HepG2 (cell line): Measurements from ENCODE around the gene RASIP1. TPM values are rescaled to one million over a fixed set of nuclear protein-coding genes. Genes with fewer than 3 reads are reported as not detected.

Experiments used
- ATAC-seq: fragments of 200-7000 bp; cut with Tn5 transposase; 3 replicates; pipeline ENCODE4 v1.9.1; 2020; ENCODE audit warnings: mild to moderate bottlenecking, moderate library complexity
- BruUV-seq: library from RNA; stranded (reverse); fragments of 400-500 nt; replicated peaks from 2 replicates; lab custom pipeline; 2021; lab: Mats Ljungman, UMichigan
- CTCF ChIA-PET: fragments of 300-600 bp; formaldehyde crosslinking; extraction: SDS; loops from one replicate; lab custom pipeline; 2021; ENCODE audit warnings: low total read pairs, inconsistent platforms, low intra/inter-chr PET ratio; lab: Yijun Ruan, JAX
- POLR2A ChIA-PET: fragments of 350-600 bp; sonication (Branson Sonifier 250); formaldehyde crosslinking; loops from one replicate; lab custom pipeline; 2020; ENCODE audit warnings: antibody characterized with exemption, inconsistent platforms; lab: Yijun Ruan, JAX
- DNase-seq: peaks from one replicate; pipeline ENCODE4 v3.0.0-alpha.2; 2015; ENCODE audit warnings: low spot score
- FAIRE-seq: peaks from 3 replicates; lab custom pipeline; 2011; peaks lifted over from hg19 to GRCh38; lab: Jason Lieb, UNC
- H2AFZ ChIP-seq: one replicate; pipeline ENCODE4 v1.6.1; 2011; ENCODE audit warnings: low read length, inconsistent platforms
- H3K27ac ChIP-seq: fragments of 300-600 bp; 3 replicates; pipeline ENCODE4 v1.8.0; 2011; ENCODE audit warnings: mixed run types, mild to moderate bottlenecking, mixed read lengths, low read length, inconsistent platforms; ENCODE audit not compliant: insufficient read depth; ENCODE audit errors: extremely low read length
- H3K27me3 ChIP-seq, 2 experiments: fragments of 200-600 bp in 1 of 2; 2 replicates in 1 of 2; 3 replicates in 1 of 2; pipeline versions ENCODE4 v1.6.0 to v1.8.0; 2011; ENCODE audit warnings: low read length in 2 of 2, mild to moderate bottlenecking in 2 of 2, moderate library complexity in 2 of 2, inconsistent platforms in 1 of 2; ENCODE audit not compliant: insufficient read depth in 2 of 2, control insufficient read depth in 1 of 2
- H3K36me3 ChIP-seq, 2 experiments: fragments of 200-600 bp in 1 of 2; replicated peaks in 1 of 2; 2 replicates in 1 of 2; 3 replicates in 1 of 2; pipeline versions ENCODE4 v1.5.1 to v1.8.0; 2011; ENCODE audit warnings: low read length in 2 of 2, inconsistent platforms in 1 of 2; ENCODE audit not compliant: insufficient read depth in 2 of 2, control insufficient read depth in 1 of 2
- H3K4me1 ChIP-seq: 2 replicates; pipeline ENCODE4 v1.5.1; 2012; ENCODE audit warnings: low read length, inconsistent platforms; ENCODE audit not compliant: insufficient read depth
- H3K4me2 ChIP-seq: 2 replicates; pipeline ENCODE4 v1.6.0; 2011; ENCODE audit warnings: low read depth, low read length, inconsistent platforms
- H3K4me3 ChIP-seq, 3 experiments: fragments of 200-600 bp in 1 of 3; sonication (generic), shearing (Covaris generic) in 1 of 3; replicated peaks in 1 of 3; 2 replicates each; pipeline ENCODE4 v1.5.1; 2011 to 2016; ENCODE audit warnings: low read length in 3 of 3, inconsistent platforms in 2 of 3, low read depth in 2 of 3, mild to moderate bottlenecking in 2 of 3, control low read depth in 1 of 3, mixed read lengths in 1 of 3; ENCODE audit not compliant: insufficient read depth in 1 of 3
- H3K79me2 ChIP-seq: one replicate; pipeline ENCODE4 v1.6.1; 2011; ENCODE audit warnings: low read length, inconsistent platforms; ENCODE audit not compliant: insufficient read depth
- H3K9ac ChIP-seq: 2 replicates; pipeline ENCODE4 v1.6.0; 2011; ENCODE audit warnings: mild to moderate bottlenecking, low read depth, low read length, inconsistent platforms; ENCODE audit not compliant: insufficient read depth
- H3K9me3 ChIP-seq: 2 replicates; pipeline ENCODE4 v1.5.1; 2012; ENCODE audit warnings: mild to moderate bottlenecking, low read length
- H4K20me1 ChIP-seq: 2 replicates; pipeline ENCODE4 v1.6.0; 2011; ENCODE audit warnings: inconsistent platforms, mild to moderate bottlenecking, low read length, moderate library complexity; ENCODE audit not compliant: insufficient read depth
- ATF5 ChIP-seq: sonication (generic); formaldehyde crosslinking; IDR thresholded peaks from 2 replicates; pipeline ENCODE4 v1.4.0; 2020; ENCODE audit warnings: mild to moderate bottlenecking, low read depth, missing genetic modification reagents
- EEA1 ChIP-seq: sonication (generic); formaldehyde crosslinking; IDR thresholded peaks from 2 replicates; pipeline ENCODE4 v1.5.1; 2020; ENCODE audit warnings: mild to moderate bottlenecking, missing genetic modification reagents, borderline replicate concordance
- HOMEZ ChIP-seq: IDR thresholded peaks from 2 replicates; pipeline ENCODE4 v1.6.1; 2016; ENCODE audit warnings: low read depth
- ONECUT2 ChIP-seq: sonication (generic); formaldehyde crosslinking; IDR thresholded peaks from 2 replicates; pipeline ENCODE4 v1.4.0; 2020; ENCODE audit warnings: missing genetic modification reagents
- RFXAP ChIP-seq: sonication (generic); formaldehyde crosslinking; IDR thresholded peaks from 2 replicates; pipeline ENCODE4 v1.4.0; 2020; ENCODE audit warnings: missing genetic modification reagents, borderline replicate concordance
- SAP130 ChIP-seq: IDR thresholded peaks from 2 replicates; pipeline ENCODE4 v1.6.1; 2016; ENCODE audit warnings: low read depth
- SIN3B ChIP-seq: fragments of 150-350 bp; IDR thresholded peaks from 2 replicates; pipeline ENCODE4 v1.6.1; 2014; ENCODE audit warnings: low read length
- U2AF1 ChIP-seq: fragments of 200-400 bp; formaldehyde crosslinking; optimal IDR thresholded peaks from 2 replicates; pipeline ENCODE3; 2017; ENCODE audit warnings: mild to moderate bottlenecking, low read depth, low read length
- ZBTB21 ChIP-seq: sonication (generic); formaldehyde crosslinking; IDR thresholded peaks from 2 replicates; pipeline ENCODE4 v1.4.0; 2020; ENCODE audit warnings: missing genetic modification reagents
- ZNF224 ChIP-seq: sonication (generic); formaldehyde crosslinking; IDR thresholded peaks from 2 replicates; pipeline ENCODE4 v1.5.0; 2020; ENCODE audit warnings: mild to moderate bottlenecking, missing genetic modification reagents
- ZNF776 ChIP-seq: sonication (generic); formaldehyde crosslinking; IDR thresholded peaks from 2 replicates; pipeline ENCODE4 v1.4.0; 2020; ENCODE audit warnings: mild to moderate bottlenecking, missing genetic modification reagents
- WGBS: methylation state at CpG from one replicate; pipeline ENCODE4 v1.1.6; 2017; ENCODE audit warnings: low lambda C conversion rate; 5-methylcytosine and 5-hydroxymethylcytosine counted together
- in situ Hi-C: cut with HindIII; loops from 2 replicates; pipeline ENCODE4 v1.10.0; 2017; ENCODE audit warnings: low pct_unique_long_range_greater_than_20kb; ENCODE audit not compliant: extremely low pct_ligation_motif_present
- intact Hi-C: fragments of 100-400 bp; cut with micrococcal nuclease; formaldehyde crosslinking; loops from one replicate; pipeline ENCODE4 v1.10.0; 2022; ENCODE audit not compliant: unreplicated experiment
- polyA plus RNA-seq, 8 experiments: library from polyadenylated mRNA; depleted of rRNA in 3 of 8; stranded (reverse) in 7 of 8; unstranded in 1 of 8; fragments of >200 nt; fragmentation: Illumina TruSeq in 4 of 8; extraction: Trizol in 4 of 8; gene quantifications; 2 replicates each; pipeline versions ENCODE4 v1.2.1 to v1.2.3, GENCODE V29; 2011 to 2016; ENCODE audit warnings: low read depth in 4 of 8, missing spikeins in 1 of 8, mixed read lengths in 1 of 8; ENCODE audit not compliant: insufficient read depth in 1 of 8
- total RNA-seq, 5 experiments: library from RNA; depleted of rRNA; stranded (reverse); fragments of >200 nt; fragmentation: Illumina TruSeq; extraction: Trizol; gene quantifications; 2 replicates each; pipeline ENCODE4 v1.2.3, GENCODE V29; 2016; ENCODE audit warnings: low read depth in 1 of 5
- TF ChIP-seq, protein P1 (sequence below): sonication (generic); formaldehyde crosslinking; IDR thresholded peaks from 2 replicates; pipeline ENCODE4 v1.5.0; 2020; ENCODE audit warnings: mild to moderate bottlenecking, missing genetic modification reagents, borderline replicate concordance

The RASIP1 gene
- total and polyA plus RNA-seq, 2 of the 13 experiments (the other 11 are each of a cell fraction or from before 2014, with no cell fraction given), result 0.44 to 0.58 TPM

GRCh38 chr19:48784527-48784926 lies 44.1 kb upstream of the RASIP1 start:
- H3K79me2 ChIP-seq, result no peaks in the 10 kb centered on the region
- no TSS peak for BruUV-seq
- no peaks in the 10 kb centered on the region for H3K9me3 ChIP-seq
- ChIA-PET POLR2A (interaction anchor here (0.8 to 1.6 kb wide), 5 partner anchors 11 to 64 kb away, joined by 3 to 4 read pairs (median 4); no protein-coding TSS in a partner anchor), CTCF (interaction anchor here (1.3 kb wide), 1 partner anchor 46 kb away, joined by 6 read pairs; no protein-coding TSS in a partner anchor)
- in situ Hi-C loops (loop anchor here (10.0 kb wide), 1 partner anchor 110 kb away; the partner anchor contains the start of gene NTN5), intact Hi-C loops (loop anchor here (1.0 to 10.0 kb wide), 2 partner anchors 109 to 180 kb away; partner anchors contain the start of gene FTL)
- peak overlapping the region; percentile 41; the same call in 1 of the 2 replicates for H3K4me2 ChIP-seq
- DNase-seq (no peak), ATAC-seq (peak; percentile 76), FAIRE-seq (no peak)
- H3K9ac ChIP-seq, result no peak overlapping the region
- no peaks in the 10 kb centered on the region for H4K20me1 ChIP-seq
- no peak overlapping the region for H3K4me3 ChIP-seq
- no peaks in the 10 kb centered on the region for H3K36me3 ChIP-seq
- H3K27ac ChIP-seq, result no peak overlapping the region
- WGBS, result 13% methylated on average over 5 of the region's 5 CpGs
- H2AFZ ChIP-seq, result no peak overlapping the region
- no peaks in the 10 kb centered on the region; a peak in 1 of 5 replicates for H3K27me3 ChIP-seq
- H3K4me1 ChIP-seq, result peaks cover 37% of the 10 kb centered on the region
- TF ChIP-seq EEA1 (no peak), ATF5 (CRISPR knock-in tag) (no peak), SIN3B (no peak), RFXAP (no peak), ONECUT2 (CRISPR knock-in tag) (no peak), ZBTB21 (CRISPR knock-in tag) (no peak), ZNF224 (CRISPR knock-in tag) (no peak), HOMEZ (no peak), U2AF1 (no peak), SAP130 (CRISPR knock-in tag) (0 out of 2 replicates have a peak, but pooled peaks have one; percentile 29), ZNF776 (CRISPR knock-in tag) (no peak)
- TF ChIP-seq, protein P1, sequence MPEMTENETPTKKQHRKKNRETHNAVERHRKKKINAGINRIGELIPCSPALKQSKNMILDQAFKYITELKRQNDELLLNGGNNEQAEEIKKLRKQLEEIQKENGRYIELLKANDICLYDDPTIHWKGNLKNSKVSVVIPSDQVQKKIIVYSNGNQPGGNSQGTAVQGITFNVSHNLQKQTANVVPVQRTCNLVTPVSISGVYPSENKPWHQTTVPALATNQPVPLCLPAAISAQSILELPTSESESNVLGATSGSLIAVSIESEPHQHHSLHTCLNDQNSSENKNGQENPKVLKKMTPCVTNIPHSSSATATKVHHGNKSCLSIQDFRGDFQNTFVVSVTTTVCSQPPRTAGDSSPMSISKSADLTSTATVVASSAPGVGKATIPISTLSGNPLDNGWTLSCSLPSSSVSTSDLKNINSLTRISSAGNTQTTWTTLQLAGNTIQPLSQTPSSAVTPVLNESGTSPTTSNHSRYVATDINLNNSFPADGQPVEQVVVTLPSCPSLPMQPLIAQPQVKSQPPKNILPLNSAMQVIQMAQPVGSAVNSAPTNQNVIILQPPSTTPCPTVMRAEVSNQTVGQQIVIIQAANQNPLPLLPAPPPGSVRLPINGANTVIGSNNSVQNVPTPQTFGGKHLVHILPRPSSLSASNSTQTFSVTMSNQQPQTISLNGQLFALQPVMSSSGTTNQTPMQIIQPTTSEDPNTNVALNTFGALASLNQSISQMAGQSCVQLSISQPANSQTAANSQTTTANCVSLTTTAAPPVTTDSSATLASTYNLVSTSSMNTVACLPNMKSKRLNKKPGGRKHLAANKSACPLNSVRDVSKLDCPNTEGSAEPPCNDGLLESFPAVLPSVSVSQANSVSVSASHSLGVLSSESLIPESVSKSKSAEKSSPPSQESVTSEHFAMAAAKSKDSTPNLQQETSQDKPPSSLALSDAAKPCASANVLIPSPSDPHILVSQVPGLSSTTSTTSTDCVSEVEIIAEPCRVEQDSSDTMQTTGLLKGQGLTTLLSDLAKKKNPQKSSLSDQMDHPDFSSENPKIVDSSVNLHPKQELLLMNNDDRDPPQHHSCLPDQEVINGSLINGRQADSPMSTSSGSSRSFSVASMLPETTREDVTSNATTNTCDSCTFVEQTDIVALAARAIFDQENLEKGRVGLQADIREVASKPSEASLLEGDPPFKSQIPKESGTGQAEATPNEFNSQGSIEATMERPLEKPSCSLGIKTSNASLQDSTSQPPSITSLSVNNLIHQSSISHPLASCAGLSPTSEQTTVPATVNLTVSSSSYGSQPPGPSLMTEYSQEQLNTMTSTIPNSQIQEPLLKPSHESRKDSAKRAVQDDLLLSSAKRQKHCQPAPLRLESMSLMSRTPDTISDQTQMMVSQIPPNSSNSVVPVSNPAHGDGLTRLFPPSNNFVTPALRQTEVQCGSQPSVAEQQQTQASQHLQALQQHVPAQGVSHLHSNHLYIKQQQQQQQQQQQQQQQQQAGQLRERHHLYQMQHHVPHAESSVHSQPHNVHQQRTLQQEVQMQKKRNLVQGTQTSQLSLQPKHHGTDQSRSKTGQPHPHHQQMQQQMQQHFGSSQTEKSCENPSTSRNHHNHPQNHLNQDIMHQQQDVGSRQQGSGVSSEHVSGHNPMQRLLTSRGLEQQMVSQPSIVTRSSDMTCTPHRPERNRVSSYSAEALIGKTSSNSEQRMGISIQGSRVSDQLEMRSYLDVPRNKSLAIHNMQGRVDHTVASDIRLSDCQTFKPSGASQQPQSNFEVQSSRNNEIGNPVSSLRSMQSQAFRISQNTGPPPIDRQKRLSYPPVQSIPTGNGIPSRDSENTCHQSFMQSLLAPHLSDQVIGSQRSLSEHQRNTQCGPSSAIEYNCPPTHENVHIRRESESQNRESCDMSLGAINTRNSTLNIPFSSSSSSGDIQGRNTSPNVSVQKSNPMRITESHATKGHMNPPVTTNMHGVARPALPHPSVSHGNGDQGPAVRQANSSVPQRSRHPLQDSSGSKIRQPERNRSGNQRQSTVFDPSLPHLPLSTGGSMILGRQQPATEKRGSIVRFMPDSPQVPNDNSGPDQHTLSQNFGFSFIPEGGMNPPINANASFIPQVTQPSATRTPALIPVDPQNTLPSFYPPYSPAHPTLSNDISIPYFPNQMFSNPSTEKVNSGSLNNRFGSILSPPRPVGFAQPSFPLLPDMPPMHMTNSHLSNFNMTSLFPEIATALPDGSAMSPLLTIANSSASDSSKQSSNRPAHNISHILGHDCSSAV, result no peak
